Pancreas (tissue), 10 donors: ENCODE data around the gene GARIN5B. TPM values are rescaled to one million over a fixed set of nuclear protein-coding genes. Genes with fewer than 3 reads are reported as not detected.
A peak's percentile ranks its signal among the peaks of the same experiment; 100 is the strongest.

Experiments
- ATAC-seq, 4 donors: fragments of 200-7000 bp; cut with Tn5 transposase; one replicate each; pipeline versions ENCODE4 v1.8.0 to v1.9.1; 2020; ENCODE audit warnings: mild to moderate bottlenecking in 4 of 4, moderate library complexity in 4 of 4
- DNase-seq, 6 donors: peaks; one replicate each; pipeline ENCODE4 v3.0.0-alpha.2; 2020
- FAIRE-seq: peaks from 2 replicates; lab custom pipeline; 2012; peaks lifted over from hg19 to GRCh38; lab: Jason Lieb, UNC
- H3K27ac ChIP-seq, 4 donors: fragments of 200-600 bp; sonication (generic); 1 replicate in 3 of 4; 2 replicates in 1 of 4; pipeline versions ENCODE4 v1.5.0 to v1.8.0; 2020
- H3K27me3 ChIP-seq, 4 donors: fragments of 200-600 bp; one replicate each; pipeline ENCODE4 v1.8.0; 2021
- H3K36me3 ChIP-seq, 3 donors: fragments of 200-600 bp; sonication (generic) in 1 of 3; one replicate each; pipeline versions ENCODE4 v1.5.0 to v1.8.0; 2020 to 2021
- H3K4me1 ChIP-seq, 3 donors: fragments of 200-600 bp; one replicate each; pipeline ENCODE4 v1.8.0; 2021
- H3K4me3 ChIP-seq, 4 donors: fragments of 200-600 bp; sonication (generic) in 2 of 4; one replicate each; pipeline versions ENCODE4 v1.5.0 to v1.8.0; 2020 to 2021
- H3K9me3 ChIP-seq, 4 donors: fragments of 200-600 bp; one replicate each; pipeline ENCODE4 v1.8.0; 2021
- CTCF ChIP-seq, 4 donors: fragments of 200-600 bp; sonication (generic) in 3 of 4; IDR thresholded peaks; one replicate each; pipeline versions ENCODE4 v1.5.0 to v1.8.0; 2021; ENCODE audit warnings: antibody characterized with exemption in 4 of 4
- WGBS, 2 donors: extraction: QIAGEN DNeasy Blood & Tissue Kit; methylation state at CpG; one replicate each; pipeline ENCODE4 v1.1.7; 2013; 5-methylcytosine and 5-hydroxymethylcytosine counted together
- intact Hi-C, 3 donors: fragments of 100-400 bp; cut with DNase I; formaldehyde crosslinking; loops; one replicate each; pipeline versions ENCODE4 v1.11.1 to v1.14.2; 2022
- polyA plus RNA-seq, 2 donors: library from polyadenylated mRNA; stranded (reverse); fragments of 200-250 nt; gene quantifications; one replicate each; pipeline ENCODE4 v1.2.3, GENCODE V29; 2013
- total RNA-seq, 6 donors: library from RNA; stranded (reverse); fragmentation: NEBNext Ultra II Directional in 4 of 6; extraction: Animal tissue kit (Norgen Biotek cat#: 25700) in 4 of 6; gene quantifications; one replicate each; pipeline versions ENCODE4 v1.2.1 to v1.2.4, GENCODE V29; 2021 to 2023
- donor health status: healthy with polysubstance abuse.
- donor health status: DM: no; HTN: no; CAD: no; lungs with moderate emphysema.
- donor health status: DM: no; HTN: no; CAD: no.
- donor health status: control.
- donor health status: control.
- donor health status: Bipolar disorder and iron deficiency.
- donor health status: DM: yes; HTN: yes; CAD: no.
- donor health status: DM: no; HTN: no; CAD: no.
- donor health status: DM: no; HTN: no; CAD: no.
- donor health status: DM: yes; HTN: yes; CAD: no.

Gene GARIN5B
- total and polyA plus RNA-seq, 8 donors = not detected

GRCh38 chr19:55325172-55325571 lies 37.9 kb downstream of the GARIN5B start, which contains the start of gene TMEM150B:
Gene TMEM150B, minus strand, starts transcription at chr19:55325341. Its CDS starts 4,305 bp downstream, at chr19:55321036.
- Histone ChIP-seq H3K27ac (peak within 1 kb of the TSS in 1 of 4 donors; percentile 51), H3K4me3 (no peak within 1 kb of the TSS), H3K27me3 (no peaks in the 10 kb centered on the region), H3K36me3 (no peaks in the 10 kb centered on the region), H3K4me1 (no peaks in the 10 kb centered on the region), H3K9me3 (no peaks in the 10 kb centered on the region)
- TF ChIP-seq CTCF (IDR thresholded peaks at IDR 0.05) = no peak
- ATAC-seq = peak in 2 of 4 donors; percentile 20 to 51
- WGBS, 2 donors = 72 to 80% methylated on average over 14 of the region's 14 CpGs
- DNase-seq = no peak
- FAIRE-seq = no peak
- intact Hi-C loops = no loop called here

DNA sequence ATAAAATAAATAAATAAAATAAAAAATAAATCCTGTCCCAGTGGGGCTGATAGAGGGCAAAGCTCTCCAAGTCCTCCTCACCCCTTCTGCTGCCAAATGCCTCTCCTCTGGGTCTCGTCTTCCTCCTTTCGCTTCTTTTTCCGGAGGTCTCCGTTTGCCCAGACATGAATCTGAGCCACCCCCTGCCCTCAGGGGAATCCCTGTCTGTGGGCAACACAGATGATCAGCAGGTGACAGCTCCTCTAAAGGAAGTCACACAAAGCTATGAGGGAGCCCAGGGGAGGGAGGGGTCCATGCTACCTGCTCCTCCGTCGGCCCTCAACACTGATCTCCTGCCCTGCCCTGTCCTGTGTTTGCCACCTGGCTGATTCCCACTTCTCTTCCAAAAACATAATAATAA lies 38.4 kb downstream of the GARIN5B start:
- no peak for ATAC-seq
- 82% methylated on average over 6 of the region's 6 CpGs for WGBS, 2 donors

DNA sequence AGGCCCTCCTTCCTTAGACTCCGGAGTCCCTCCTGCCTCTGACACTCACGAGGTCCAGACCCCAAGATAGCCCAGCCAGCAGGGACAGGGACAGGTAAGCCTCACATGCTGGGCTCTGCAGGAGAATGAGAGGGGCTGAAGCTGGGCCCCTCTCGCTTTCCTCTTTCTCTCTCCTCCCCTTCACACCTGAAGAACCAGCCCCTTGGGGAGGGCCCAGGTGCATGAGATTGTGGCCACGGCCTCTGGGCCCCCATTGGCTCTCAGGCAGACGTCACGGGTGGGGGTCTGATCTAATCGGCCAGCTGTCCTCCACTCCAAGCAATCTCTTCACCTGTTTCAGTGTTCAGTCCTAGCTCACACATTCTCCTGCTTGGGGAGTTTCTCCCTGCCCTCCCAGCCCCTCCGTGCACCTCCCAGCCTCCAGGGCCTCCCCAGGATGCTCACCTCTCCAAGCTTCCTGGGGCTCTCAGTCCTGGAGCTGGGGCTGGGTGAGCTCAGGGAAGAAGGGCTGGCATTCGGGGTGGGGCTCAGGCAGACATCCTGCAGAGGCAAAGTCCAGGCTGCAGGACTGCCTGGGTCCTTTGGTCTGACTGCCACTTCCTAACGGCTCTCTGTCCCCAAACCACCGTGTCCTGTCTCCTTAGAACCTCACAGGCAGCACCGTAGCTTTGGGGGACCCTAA lies 40.7 kb downstream of the GARIN5B start:
- no peak overlapping the region for H3K4me3 ChIP-seq
- H3K27ac ChIP-seq = no peak overlapping the region
- TF ChIP-seq CTCF (IDR thresholded peaks at IDR 0.05) = no peak
- WGBS, 2 donors = 39 to 44% methylated on average over 8 to 12 of the region's 12 CpGs
- H3K36me3 ChIP-seq = no peaks in the 10 kb centered on the region
- FAIRE-seq (no peak), ATAC-seq (no peak), DNase-seq (no peak)
- H3K4me1 ChIP-seq = no peaks in the 10 kb centered on the region
- H3K9me3 ChIP-seq = no peaks in the 10 kb centered on the region
- H3K27me3 ChIP-seq = no peaks in the 10 kb centered on the region
- intact Hi-C loops = no loop called here

More for the DNA sequence above, 38.4 kb downstream of the GARIN5B start:
- intact Hi-C loops = no loop called here
- Histone ChIP-seq H3K27ac (peak overlapping the region in 1 of 4 donors; percentile 51), H3K36me3 (no peaks in the 10 kb centered on the region), H3K4me1 (no peaks in the 10 kb centered on the region), H3K4me3 (no peak overlapping the region), H3K9me3 (no peaks in the 10 kb centered on the region), H3K27me3 (no peaks in the 10 kb centered on the region)
- FAIRE-seq (no peak), DNase-seq (no peak)
- TF ChIP-seq CTCF (IDR thresholded peaks at IDR 0.05) = no peak

GRCh38 chr19:55321466-55322137 lies 41.5 kb downstream of the GARIN5B start:
- ATAC-seq = no peak
- no peaks in the 10 kb centered on the region for H3K27me3 ChIP-seq
- intact Hi-C loops = no loop called here
- H3K27ac ChIP-seq = no peak overlapping the region
- no peak for TF ChIP-seq CTCF (IDR thresholded peaks at IDR 0.05)
- no peak for FAIRE-seq
- no peaks in the 10 kb centered on the region for H3K36me3 ChIP-seq
- H3K4me3 ChIP-seq = no peak overlapping the region
- H3K9me3 ChIP-seq = no peaks in the 10 kb centered on the region
- DNase-seq = no peak
- 59 to 65% methylated on average over 9 of the region's 9 CpGs for WGBS, 2 donors
- no peaks in the 10 kb centered on the region for H3K4me1 ChIP-seq
